IPS-11a (cell line): ENCODE data around the gene IFT122.
"Not testable (repeated sequence)": the region's sequence is repeated elsewhere in the genome, so short reads cannot be mapped to it uniquely, and the experiment has no call there.

Experiments used
- H3K4me3 ChIP-seq: one replicate; pipeline ENCODE4 v1.5.1; 2013; ENCODE audit warnings: low read depth, low read length, control low read depth

The IFT122 gene

GRCh38 chr3:129515108-129515820 is 75.2 kb downstream of the IFT122 start:
- not testable (repeated sequence) for H3K4me3 ChIP-seq

DNA sequence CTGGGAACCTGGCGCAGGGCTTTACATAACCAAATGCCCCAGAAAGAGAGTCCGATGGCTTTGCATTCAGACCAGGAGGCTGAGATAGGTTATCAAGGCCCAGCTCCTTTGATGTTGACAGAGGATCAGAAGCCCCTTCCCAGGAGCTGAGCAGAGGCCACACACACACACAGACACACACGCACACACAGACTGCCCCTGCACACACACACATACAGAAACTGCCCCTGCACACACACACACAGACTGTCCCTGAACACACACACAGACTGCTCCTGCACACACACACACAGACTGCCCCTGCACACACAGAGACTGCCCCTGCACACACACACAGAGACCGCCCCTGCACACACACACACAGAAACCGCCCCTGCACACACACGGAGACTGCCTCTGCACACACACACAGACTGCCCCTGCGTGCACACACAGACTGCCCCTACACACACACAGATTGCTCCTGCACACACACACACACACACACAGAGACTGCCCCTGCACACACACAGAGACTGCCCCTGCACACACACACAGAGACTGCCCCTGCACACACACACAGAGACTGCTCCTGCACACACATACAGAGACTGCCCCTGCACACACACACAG is 75.9 kb downstream of the IFT122 start:
- not testable (repeated sequence) for H3K4me3 ChIP-seq

DNA sequence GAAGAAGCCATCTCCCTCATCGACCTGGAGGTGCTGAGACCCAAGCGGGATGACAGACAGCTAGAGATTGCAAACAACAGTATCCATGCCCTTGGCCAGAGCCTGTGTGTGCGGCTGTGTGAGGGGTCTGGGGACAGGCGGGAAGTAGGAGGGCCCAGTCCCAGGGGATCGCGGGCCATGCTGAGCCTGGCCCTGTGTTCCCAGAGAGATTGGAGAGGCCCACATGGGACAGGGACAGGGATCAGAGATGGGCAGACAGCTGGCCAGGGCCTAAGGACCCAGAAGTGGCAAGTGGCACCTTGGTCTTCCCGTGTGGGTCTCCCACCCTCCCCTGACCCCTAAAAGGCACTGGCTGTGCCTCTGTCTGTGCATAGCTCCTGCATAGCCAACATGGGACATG is 77.5 kb downstream of the IFT122 start:
- H3K4me3 ChIP-seq, result no peak overlapping the region

DNA sequence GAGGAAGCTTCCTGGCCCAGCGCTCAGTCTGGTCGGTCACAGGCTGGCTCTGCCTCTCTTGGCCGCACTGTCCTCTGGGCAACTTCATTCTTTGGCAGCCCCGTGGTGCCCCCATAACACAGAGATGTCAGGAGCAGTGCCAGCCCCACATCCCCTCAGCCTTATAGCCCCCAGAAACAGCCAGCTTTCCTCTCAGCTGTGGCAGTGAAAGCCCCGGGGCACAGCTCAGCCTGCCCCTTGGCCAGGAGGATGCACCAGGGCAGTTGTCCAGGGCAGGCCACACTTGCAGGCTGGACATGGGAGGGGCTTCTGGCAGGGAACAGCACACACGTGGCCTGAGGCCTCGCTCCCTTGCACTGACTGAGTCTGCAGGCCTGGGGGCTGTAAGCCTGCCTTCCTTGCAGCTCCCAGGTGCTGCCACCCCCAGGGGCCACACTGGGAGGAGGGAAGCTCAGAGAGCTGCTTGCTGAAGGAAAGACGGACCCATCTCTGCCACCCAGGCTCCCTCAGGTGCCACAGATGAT is 78.1 kb downstream of the IFT122 start:
- H3K4me3 ChIP-seq, result no peak overlapping the region

- H3K4me3 ChIP-seq, result no peak overlapping the region
Measured at GRCh38 chr3:129518581-129518980, 78.6 kb downstream of the IFT122 start.

DNA sequence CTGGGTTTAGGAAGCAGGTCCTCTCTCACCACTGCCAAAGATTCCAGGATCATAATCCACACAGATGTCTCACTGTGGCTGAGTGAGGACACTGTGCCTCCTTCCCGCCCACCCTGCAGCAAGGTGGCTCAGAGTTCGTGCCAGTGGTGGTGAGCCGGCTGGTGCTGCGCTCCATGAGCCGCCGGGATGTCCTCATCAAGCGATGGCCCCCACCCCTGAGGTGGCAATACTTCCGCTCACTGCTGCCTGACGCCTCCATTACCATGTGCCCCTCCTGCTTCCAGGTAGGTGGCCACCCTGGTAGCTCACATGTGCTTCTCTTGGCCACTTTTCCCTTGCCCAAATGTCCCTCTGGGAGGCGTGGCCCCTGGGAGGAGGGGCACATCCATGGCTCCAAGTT is 79.4 kb downstream of the IFT122 start:
- no peak overlapping the region for H3K4me3 ChIP-seq

- H3K4me3 ChIP-seq, result no peak overlapping the region
Measured at GRCh38 chr3:129519896-129520715, 80.1 kb downstream of the IFT122 start.

DNA sequence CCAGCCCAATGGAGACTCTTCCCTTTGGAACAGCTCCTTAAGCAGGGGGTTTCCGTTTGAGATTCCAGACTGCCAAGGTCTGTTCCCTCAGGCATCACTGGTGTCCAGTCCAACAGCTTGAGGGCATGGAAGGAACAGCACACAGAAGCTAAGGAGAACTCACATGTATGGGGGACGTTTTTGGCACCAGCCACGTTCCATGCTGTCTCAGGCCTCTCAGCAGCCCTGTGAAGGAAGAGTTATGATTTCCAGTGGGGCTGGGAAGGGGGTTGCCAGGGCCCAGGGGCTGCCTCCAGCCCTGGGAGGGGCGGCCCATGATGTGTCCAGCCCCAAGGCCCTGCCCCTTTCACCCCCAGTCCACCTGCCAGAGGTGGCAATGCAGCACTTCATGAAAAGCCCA is 80.9 kb downstream of the IFT122 start:
- no peak overlapping the region for H3K4me3 ChIP-seq

- H3K4me3 ChIP-seq, result no peak overlapping the region
Measured at GRCh38 chr3:129521611-129522010, 81.6 kb downstream of the IFT122 start.

DNA sequence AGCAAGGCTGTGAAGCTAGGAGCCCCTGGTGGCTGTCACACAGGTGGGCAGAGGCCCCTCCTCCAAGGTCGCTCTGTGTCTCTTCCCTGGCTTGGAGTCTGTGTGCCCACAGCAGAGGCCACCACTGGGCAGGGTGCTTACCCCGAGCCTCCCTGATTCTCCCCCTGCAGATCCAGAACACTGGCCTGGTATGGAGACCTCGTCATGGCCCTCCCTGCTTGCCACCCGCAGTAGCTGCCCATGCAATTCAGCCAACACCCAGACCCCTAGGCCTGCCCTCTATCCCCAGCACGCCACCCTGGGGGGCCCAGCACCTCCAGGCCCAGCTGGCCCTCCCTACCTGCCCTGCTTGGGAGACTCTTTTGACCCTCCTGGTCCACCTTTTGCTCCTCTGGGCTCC is 82.9 kb downstream of the IFT122 start:
- no peak overlapping the region for H3K4me3 ChIP-seq

DNA sequence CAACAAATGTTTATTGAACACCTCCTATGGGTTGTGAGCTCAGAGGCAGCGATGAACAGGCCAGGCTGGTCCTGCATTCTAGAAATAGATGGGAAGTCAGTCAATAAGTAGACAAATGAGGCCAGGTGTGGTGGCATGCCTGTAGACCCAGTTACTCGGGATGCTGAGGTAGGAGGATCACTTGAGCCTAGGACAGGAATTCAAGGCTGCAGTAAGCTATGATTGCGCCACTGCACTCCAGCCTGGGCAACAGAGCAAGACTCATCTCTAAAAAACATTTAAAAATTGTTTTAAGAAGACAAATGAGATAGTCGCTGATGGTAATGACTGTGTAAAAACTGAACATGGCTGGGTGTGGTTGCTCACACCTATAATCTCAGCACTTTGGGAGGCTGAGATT is 84.1 kb downstream of the IFT122 start:
- no peak overlapping the region for H3K4me3 ChIP-seq

GRCh38 chr3:129525341-129525968 is 85.4 kb downstream of the IFT122 start:
- H3K4me3 ChIP-seq, result no peak overlapping the region

DNA sequence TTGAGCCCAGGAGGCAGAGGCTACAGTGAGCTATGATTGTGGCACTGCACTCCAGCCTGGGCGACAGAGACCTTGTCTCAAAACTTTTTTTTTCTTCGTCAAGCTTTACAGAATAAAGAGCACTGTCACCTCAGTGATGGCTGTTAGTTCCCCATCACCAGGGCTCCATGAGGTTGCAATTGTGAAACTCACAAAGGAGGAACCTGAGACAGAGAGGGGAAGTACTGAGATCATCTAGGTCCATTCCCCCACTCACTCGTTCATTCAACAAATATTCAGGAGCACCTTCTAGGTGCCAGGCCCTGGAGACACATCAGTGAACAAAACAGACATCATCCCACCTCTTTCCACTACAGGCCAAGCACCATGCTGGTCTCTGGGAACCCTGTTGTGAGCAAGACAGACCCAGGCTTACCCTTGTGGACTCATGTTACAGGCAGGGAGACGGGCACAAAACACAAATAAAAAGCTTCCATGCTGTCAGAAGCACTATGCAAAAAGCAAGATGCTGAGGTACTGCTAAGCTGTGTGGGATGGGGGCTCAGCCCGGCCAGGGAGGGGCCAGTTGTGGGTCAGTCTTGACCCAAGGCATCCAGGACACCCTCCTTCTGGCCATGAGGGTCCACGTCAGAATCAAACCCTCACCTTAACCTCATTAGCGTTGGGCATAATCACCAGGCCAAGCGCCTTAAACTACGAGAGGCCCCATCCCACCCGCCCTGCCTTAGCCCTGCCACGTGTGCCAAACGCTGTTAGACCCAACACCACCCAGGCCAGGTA is 86.3 kb downstream of the IFT122 start:
- H3K4me3 ChIP-seq, result no peak overlapping the region

DNA sequence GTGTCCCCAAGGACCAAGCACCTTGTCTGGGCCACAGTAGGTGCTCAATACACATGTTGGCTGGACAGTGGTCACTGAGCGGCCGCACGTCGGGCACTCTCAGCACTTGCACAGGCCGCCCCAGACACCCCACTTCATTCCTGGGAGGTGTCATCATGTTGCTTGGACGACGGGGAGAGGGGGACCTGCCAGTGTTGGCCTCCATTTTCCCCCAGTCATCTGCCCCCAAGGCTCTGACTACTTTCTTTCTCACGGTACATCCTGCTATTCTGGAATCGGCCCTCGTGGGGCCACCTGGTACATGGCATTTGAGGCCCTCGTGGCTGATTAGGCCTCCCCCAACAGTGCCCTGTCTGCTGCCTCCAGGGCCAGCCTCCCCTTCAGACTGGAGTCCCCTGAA is 87.2 kb downstream of the IFT122 start:
- no peak overlapping the region for H3K4me3 ChIP-seq

DNA sequence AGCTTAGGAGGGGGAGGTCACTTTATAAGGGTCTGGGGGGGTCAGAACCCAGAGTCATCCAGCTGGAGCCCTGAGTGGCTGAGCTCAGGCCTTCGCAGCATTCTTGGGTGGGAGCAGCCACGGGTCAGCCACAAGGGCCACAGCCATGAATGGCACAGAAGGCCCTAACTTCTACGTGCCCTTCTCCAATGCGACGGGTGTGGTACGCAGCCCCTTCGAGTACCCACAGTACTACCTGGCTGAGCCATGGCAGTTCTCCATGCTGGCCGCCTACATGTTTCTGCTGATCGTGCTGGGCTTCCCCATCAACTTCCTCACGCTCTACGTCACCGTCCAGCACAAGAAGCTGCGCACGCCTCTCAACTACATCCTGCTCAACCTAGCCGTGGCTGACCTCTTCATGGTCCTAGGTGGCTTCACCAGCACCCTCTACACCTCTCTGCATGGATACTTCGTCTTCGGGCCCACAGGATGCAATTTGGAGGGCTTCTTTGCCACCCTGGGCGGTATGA is 88.6 kb downstream of the IFT122 start, which contains the start of gene RHO:
TSS of gene RHO (plus strand) at position 51 of the 512 bp plus-strand sequence. CDS start at position 146, 95 bp downstream.
- H3K4me3 ChIP-seq, result no peak within 1 kb of the TSS

- no peak overlapping the region for H3K4me3 ChIP-seq
Measured at GRCh38 chr3:129529436-129530210, 89.6 kb downstream of the IFT122 start.

- no peak overlapping the region for H3K4me3 ChIP-seq
Measured at GRCh38 chr3:129530251-129530791, 90.3 kb downstream of the IFT122 start.

DNA sequence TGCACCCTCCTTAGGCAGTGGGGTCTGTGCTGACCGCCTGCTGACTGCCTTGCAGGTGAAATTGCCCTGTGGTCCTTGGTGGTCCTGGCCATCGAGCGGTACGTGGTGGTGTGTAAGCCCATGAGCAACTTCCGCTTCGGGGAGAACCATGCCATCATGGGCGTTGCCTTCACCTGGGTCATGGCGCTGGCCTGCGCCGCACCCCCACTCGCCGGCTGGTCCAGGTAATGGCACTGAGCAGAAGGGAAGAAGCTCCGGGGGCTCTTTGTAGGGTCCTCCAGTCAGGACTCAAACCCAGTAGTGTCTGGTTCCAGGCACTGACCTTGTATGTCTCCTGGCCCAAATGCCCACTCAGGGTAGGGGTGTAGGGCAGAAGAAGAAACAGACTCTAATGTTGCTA is 90.8 kb downstream of the IFT122 start:
- no peak overlapping the region for H3K4me3 ChIP-seq

GRCh38 chr3:129531699-129532098 is 91.7 kb downstream of the IFT122 start:
- no peak overlapping the region for H3K4me3 ChIP-seq
